AG09319 (cell line): ENCODE data around the gene LMBR1L.
"Not testable (repeated sequence)": the region's sequence is repeated elsewhere in the genome, so short reads cannot be mapped to it uniquely, and the experiment has no call there.

Experiments used
- DNase-seq: peaks from one replicate; pipeline ENCODE4 v3.0.0-alpha.2; 2010; ENCODE audit warnings: low read depth; ENCODE audit errors: extremely low read depth
- TF ChIP-seq, protein P1 (sequence below): IDR thresholded peaks from 2 replicates; pipeline ENCODE4 v1.5.1; 2011; ENCODE audit warnings: low read depth, mild to moderate bottlenecking, inconsistent platforms, low read length, moderate library complexity

The LMBR1L gene

DNA sequence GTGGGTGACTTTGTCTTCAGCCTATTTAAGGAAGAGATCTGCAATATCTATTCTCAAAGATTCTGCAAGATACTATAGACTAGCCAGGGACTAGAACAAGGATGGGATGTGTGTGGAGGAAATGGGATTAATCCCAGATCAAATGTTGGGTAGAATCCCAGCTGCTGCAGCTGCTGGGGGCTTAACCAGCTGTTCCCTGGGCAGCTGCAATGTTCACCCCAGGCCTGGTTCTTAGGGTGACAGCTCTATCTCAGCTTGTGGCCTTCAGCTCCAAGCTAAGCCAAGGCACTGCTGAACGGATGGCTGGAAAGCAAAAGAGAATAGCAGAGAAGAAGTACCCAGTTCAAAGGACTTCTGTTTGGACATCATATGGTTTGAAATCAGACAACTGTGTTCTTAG is 30.9 kb downstream of the LMBR1L start:
- DNase-seq, result no peak
- TF ChIP-seq, protein P1, sequence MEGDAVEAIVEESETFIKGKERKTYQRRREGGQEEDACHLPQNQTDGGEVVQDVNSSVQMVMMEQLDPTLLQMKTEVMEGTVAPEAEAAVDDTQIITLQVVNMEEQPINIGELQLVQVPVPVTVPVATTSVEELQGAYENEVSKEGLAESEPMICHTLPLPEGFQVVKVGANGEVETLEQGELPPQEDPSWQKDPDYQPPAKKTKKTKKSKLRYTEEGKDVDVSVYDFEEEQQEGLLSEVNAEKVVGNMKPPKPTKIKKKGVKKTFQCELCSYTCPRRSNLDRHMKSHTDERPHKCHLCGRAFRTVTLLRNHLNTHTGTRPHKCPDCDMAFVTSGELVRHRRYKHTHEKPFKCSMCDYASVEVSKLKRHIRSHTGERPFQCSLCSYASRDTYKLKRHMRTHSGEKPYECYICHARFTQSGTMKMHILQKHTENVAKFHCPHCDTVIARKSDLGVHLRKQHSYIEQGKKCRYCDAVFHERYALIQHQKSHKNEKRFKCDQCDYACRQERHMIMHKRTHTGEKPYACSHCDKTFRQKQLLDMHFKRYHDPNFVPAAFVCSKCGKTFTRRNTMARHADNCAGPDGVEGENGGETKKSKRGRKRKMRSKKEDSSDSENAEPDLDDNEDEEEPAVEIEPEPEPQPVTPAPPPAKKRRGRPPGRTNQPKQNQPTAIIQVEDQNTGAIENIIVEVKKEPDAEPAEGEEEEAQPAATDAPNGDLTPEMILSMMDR, result no peak

DNA sequence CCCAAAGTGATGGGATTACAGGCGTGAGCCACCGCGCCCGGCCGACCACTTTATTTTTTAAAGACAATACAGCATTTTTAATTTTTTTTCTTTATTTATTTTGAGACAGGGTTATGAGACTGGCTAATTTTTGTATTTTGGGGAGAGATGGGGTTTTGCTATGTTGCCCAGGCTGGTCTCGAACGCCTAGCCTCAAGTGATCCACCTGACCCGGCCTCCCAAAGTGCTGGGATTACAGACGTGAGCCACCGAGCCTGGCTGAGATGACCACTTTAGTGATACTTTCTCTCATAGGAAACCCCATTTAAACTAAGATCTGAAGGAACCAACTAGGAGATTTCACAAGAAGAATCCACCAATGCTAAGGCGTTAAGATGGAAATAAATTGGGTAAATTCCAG is 39.7 kb downstream of the LMBR1L start:
- no peak for DNase-seq
- TF ChIP-seq, protein P1, result no peak

DNA sequence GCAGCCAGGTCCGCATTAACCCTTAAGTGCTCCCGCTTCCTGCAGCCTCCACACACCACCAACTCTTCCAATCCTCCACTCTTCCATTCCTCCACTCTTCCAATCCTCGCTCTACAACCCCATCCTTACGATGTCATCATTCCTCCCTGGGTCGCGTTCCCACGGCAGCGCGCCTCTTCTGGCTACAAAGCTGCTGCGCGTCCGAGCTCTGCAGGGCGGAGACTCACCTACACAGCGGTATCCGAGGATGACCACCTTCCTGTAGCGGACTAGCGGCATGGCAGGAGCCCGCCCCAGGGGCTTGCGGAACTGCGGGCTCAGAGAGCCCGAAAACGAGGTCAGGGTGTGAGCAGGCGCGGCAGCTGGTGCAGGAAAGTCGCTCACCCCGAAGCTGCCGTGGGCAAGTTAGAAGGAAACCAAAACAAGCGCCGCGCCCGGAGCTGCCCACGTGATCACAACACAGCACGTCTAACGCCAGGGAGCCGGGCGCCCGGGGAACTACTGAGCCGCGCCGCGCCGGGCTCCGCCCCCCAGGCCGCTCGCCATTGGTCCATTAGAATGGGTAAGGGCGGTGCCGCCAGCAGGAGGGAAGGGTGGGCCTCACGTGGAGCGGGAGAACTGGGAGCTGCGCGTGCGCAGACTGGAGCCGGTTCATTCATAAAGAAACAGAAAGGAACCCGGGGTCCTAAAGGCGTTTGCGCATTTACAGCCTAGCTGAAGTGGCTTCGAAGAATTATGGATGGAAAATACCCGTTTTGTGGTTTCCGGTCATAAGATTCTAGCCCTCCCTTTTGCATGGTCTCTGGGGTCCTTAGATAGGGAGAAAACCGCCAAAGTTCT is 40.9 kb downstream of the LMBR1L start, which contains the start of gene RHEBL1:
Gene RHEBL1 (minus strand): TSS at position 473 of the 840 bp plus-strand sequence. CDS start 194 bp downstream, at position 279.
- TF ChIP-seq, protein P1, result peak; percentile 6

DNA sequence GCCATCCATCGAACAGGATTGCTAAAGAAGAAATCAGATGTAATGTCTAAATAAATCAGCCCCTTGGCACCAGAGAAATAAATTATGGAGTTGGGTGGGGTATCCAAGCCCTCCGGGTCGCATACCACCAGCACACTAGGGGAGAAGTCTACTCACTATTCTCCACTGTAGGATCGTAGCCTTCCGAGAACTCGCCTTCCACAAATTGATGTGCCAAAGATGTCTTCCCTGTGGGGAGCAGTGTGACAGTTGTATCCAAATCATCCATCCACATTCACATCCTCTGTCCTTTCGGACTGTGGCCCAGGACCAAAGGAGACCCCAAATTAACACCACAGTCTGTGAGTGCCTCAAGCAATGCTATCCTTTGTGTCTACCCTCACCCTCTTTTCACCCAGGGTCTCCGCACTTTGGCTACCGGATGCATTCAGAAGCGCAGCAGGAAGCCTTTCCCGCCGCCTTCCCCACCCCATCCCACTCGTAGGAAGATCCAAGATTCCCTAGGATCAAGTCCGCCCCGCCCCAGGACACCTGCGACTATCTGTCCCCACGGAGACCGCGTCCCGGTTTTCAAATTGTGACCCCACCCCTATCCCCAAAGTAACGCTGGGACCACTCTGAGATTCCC is 41.7 kb downstream of the LMBR1L start:
- TF ChIP-seq, protein P1, result no peak
- DNase-seq, result no peak

More for the DNA sequence above, 40.9 kb downstream of the LMBR1L start, which contains the start of gene RHEBL1:
- DNase-seq, result peak; percentile 83

DNA sequence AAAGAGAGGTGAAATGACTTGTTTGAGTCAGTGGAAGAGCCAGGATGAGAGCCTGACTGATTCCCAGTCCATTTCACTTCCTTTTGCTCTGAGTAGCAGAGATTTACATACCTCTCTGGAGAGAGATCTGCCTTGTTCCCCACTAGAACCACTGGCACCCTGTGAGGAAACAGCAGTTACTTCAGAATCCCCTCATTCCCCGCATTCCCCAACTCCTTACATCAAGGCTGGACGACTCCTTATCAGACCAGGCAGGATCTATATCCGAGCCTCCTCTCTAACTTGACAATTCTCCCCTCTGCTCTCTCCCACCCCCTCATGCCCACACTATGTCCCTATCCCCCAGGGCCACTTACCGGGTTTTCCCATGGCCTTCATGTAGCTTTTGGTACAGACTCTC is 44.5 kb downstream of the LMBR1L start:
- DNase-seq, result no peak
- TF ChIP-seq, protein P1, result no peak

DNA sequence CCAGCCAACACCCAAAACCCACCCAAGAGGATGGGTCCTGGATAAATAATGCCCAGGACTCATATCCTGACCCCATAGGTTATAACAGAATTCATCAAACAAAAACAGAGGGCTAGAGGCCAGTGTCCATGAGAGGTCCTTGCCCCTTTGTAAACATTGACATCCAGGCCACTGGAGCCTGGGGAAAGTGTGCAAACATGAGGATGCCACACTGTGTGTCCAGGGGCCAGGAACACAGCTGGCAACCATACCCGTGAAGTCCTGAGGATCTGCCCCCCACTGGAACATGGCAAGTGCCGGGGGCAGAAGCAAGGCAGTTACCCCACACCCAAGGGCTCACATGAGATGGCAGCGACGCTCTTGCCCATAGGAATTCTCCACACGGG is 45.9 kb downstream of the LMBR1L start:
- TF ChIP-seq, protein P1, result no peak
- DNase-seq, result no peak

DNA sequence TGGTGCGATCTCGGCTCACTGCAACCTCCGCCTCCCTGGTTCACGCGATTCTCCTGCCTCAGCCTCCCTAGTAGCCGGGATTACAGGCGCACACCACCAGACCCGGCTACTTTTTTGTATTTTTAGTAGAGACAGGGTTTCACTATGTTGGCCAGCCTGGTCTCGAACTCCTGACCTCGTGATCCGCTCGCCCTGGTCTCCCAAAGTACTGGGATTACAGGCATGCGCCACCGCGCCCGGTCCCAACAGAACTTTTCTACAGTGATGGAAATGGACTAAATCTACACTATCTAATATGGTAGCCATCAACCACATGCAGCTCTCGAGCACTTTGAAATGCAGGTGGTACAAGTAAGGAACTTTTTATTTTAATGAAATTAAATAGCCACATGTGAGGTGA is 48.7 kb downstream of the LMBR1L start:
- not testable (repeated sequence) for DNase-seq
